ENCODE measurements around the gene GMDS.

GMDS gene

GRCh38 chr6:1832844-1833787 is 412.3 kb downstream of the GMDS start:
- Mint-ChIP-seq H3K27ac (ENCODE audit: low read depth) (no peak overlapping the region), H3K27me3 (no peaks in the 10 kb centered on the region)
- no peak for DNase-seq (ENCODE audit: low spot score in 2 of 2)

GRCh38 chr6:1832358-1832757 is 413.0 kb downstream of the GMDS start:
- no peak for ATAC-seq (replicated peaks; ENCODE audit: extremely low read depth, poor library complexity, severe bottlenecking)
- no peaks in the 10 kb centered on the region for H3K4me1 Mint-ChIP-seq
- H3K27ac Mint-ChIP-seq (ENCODE audit: low read depth) = no peak overlapping the region
- H3K36me3 Mint-ChIP-seq (ENCODE audit: insufficient read depth) = peaks cover 3% of the 10 kb centered on the region
- H3K9me3 Mint-ChIP-seq = peaks cover 15% of the 10 kb centered on the region
- no peak for DNase-seq (ENCODE audit: low spot score in 2 of 2)
- H3K27me3 Mint-ChIP-seq = no peaks in the 10 kb centered on the region
- H3K4me3 Mint-ChIP-seq = no peak overlapping the region

More at GRCh38 chr6:1832844-1833787, 412.3 kb downstream of the GMDS start:
- Mint-ChIP-seq H3K9me3 (peaks cover 8% of the 10 kb centered on the region), H3K36me3 (ENCODE audit: insufficient read depth) (peaks cover 4% of the 10 kb centered on the region), H3K4me1 (no peaks in the 10 kb centered on the region), H3K4me3 (no peak overlapping the region)
- ATAC-seq (replicated peaks; ENCODE audit: extremely low read depth, poor library complexity, severe bottlenecking) = no peak

- Mint-ChIP-seq H3K36me3 (ENCODE audit: insufficient read depth) (peaks cover 4% of the 10 kb centered on the region), H3K27me3 (no peaks in the 10 kb centered on the region), H3K27ac (ENCODE audit: low read depth) (no peak overlapping the region), H3K9me3 (peaks cover 15% of the 10 kb centered on the region), H3K4me1 (no peaks in the 10 kb centered on the region), H3K4me3 (no peak overlapping the region)
- ATAC-seq (replicated peaks; ENCODE audit: extremely low read depth, poor library complexity, severe bottlenecking) (no peak), DNase-seq (ENCODE audit: low spot score in 2 of 2) (no peak)
Observed at GRCh38 chr6:1827984-1828793, 417.2 kb downstream of the GMDS start.

GRCh38 chr6:1825926-1826325 is 419.5 kb downstream of the GMDS start:
- H3K36me3 Mint-ChIP-seq (ENCODE audit: insufficient read depth) = peaks cover 1% of the 10 kb centered on the region
- H3K27ac Mint-ChIP-seq (ENCODE audit: low read depth) = no peak overlapping the region
- no peaks in the 10 kb centered on the region for H3K4me1 Mint-ChIP-seq
- ATAC-seq (replicated peaks; ENCODE audit: extremely low read depth, poor library complexity, severe bottlenecking) (no peak), DNase-seq (ENCODE audit: low spot score in 2 of 2) (no peak)
- no peaks in the 10 kb centered on the region for H3K27me3 Mint-ChIP-seq
- H3K4me3 Mint-ChIP-seq = no peak overlapping the region
- peaks cover 15% of the 10 kb centered on the region for H3K9me3 Mint-ChIP-seq

GRCh38 chr6:1825277-1825676 is 420.1 kb downstream of the GMDS start:
- no peak for ATAC-seq (replicated peaks; ENCODE audit: extremely low read depth, poor library complexity, severe bottlenecking)
- Mint-ChIP-seq H3K4me3 (no peak overlapping the region), H3K4me1 (no peaks in the 10 kb centered on the region), H3K27ac (ENCODE audit: low read depth) (no peak overlapping the region), H3K36me3 (ENCODE audit: insufficient read depth) (peaks cover 1% of the 10 kb centered on the region), H3K27me3 (no peaks in the 10 kb centered on the region), H3K9me3 (peaks cover 15% of the 10 kb centered on the region)
- no peak for DNase-seq (ENCODE audit: low spot score in 2 of 2)

- DNase-seq (ENCODE audit: low spot score in 2 of 2) (no peak), ATAC-seq (replicated peaks; ENCODE audit: extremely low read depth, poor library complexity, severe bottlenecking) (no peak)
- no peaks in the 10 kb centered on the region for H3K27me3 Mint-ChIP-seq
- H3K36me3 Mint-ChIP-seq (ENCODE audit: insufficient read depth) = peaks cover 2% of the 10 kb centered on the region
- H3K9me3 Mint-ChIP-seq = no peaks in the 10 kb centered on the region
- H3K4me1 Mint-ChIP-seq = no peaks in the 10 kb centered on the region
- H3K4me3 Mint-ChIP-seq = no peak overlapping the region
- H3K27ac Mint-ChIP-seq (ENCODE audit: low read depth) = no peak overlapping the region
Observed at GRCh38 chr6:1821513-1822183, 423.8 kb downstream of the GMDS start.

GRCh38 chr6:1821164-1821512 is 424.3 kb downstream of the GMDS start:
- Mint-ChIP-seq H3K4me1 (no peaks in the 10 kb centered on the region), H3K36me3 (ENCODE audit: insufficient read depth) (peaks cover 3% of the 10 kb centered on the region), H3K27me3 (no peaks in the 10 kb centered on the region), H3K27ac (ENCODE audit: low read depth) (no peak overlapping the region), H3K4me3 (no peak overlapping the region), H3K9me3 (no peaks in the 10 kb centered on the region)
- DNase-seq (ENCODE audit: low spot score in 2 of 2) (no peak), ATAC-seq (replicated peaks; ENCODE audit: extremely low read depth, poor library complexity, severe bottlenecking) (no peak)

- Mint-ChIP-seq H3K36me3 (ENCODE audit: insufficient read depth) (peaks cover 3% of the 10 kb centered on the region), H3K27me3 (no peaks in the 10 kb centered on the region), H3K4me1 (no peaks in the 10 kb centered on the region), H3K9me3 (no peaks in the 10 kb centered on the region), H3K27ac (ENCODE audit: low read depth) (no peak overlapping the region), H3K4me3 (no peak overlapping the region)
- no peak for DNase-seq (ENCODE audit: low spot score in 2 of 2)
- no peak for ATAC-seq (replicated peaks; ENCODE audit: extremely low read depth, poor library complexity, severe bottlenecking)
Observed at GRCh38 chr6:1820714-1821113, 424.7 kb downstream of the GMDS start.

GRCh38 chr6:1820165-1820564 is 425.2 kb downstream of the GMDS start:
- DNase-seq (ENCODE audit: low spot score in 2 of 2) = no peak
- no peaks in the 10 kb centered on the region for H3K27me3 Mint-ChIP-seq
- H3K9me3 Mint-ChIP-seq = no peaks in the 10 kb centered on the region

GRCh38 chr6:1819007-1819406 is 426.4 kb downstream of the GMDS start:
- peaks cover 2% of the 10 kb centered on the region for H3K36me3 Mint-ChIP-seq (ENCODE audit: insufficient read depth)
- no peaks in the 10 kb centered on the region for H3K27me3 Mint-ChIP-seq
- H3K27ac Mint-ChIP-seq (ENCODE audit: low read depth) = no peak overlapping the region
- no peak overlapping the region for H3K4me3 Mint-ChIP-seq
- no peaks in the 10 kb centered on the region for H3K9me3 Mint-ChIP-seq
- no peaks in the 10 kb centered on the region for H3K4me1 Mint-ChIP-seq
- ATAC-seq (replicated peaks; ENCODE audit: extremely low read depth, poor library complexity, severe bottlenecking) = no peak
- DNase-seq (ENCODE audit: low spot score in 2 of 2) = no peak

More at GRCh38 chr6:1820165-1820564, 425.2 kb downstream of the GMDS start:
- Mint-ChIP-seq H3K4me3 (no peak overlapping the region), H3K4me1 (no peaks in the 10 kb centered on the region), H3K27ac (ENCODE audit: low read depth) (no peak overlapping the region), H3K36me3 (ENCODE audit: insufficient read depth) (peaks cover 3% of the 10 kb centered on the region)
- no peak for ATAC-seq (replicated peaks; ENCODE audit: extremely low read depth, poor library complexity, severe bottlenecking)

- ATAC-seq (replicated peaks; ENCODE audit: extremely low read depth, poor library complexity, severe bottlenecking) (no peak), DNase-seq (ENCODE audit: low spot score in 2 of 2) (no peak)
- H3K36me3 Mint-ChIP-seq (ENCODE audit: insufficient read depth) = peaks cover 2% of the 10 kb centered on the region
Observed at GRCh38 chr6:1817033-1817761, 428.2 kb downstream of the GMDS start.

GRCh38 chr6:1815827-1816452 is 429.5 kb downstream of the GMDS start:
- no peak overlapping the region for H3K4me3 Mint-ChIP-seq
- no peak for ATAC-seq (replicated peaks; ENCODE audit: extremely low read depth, poor library complexity, severe bottlenecking)
- H3K9me3 Mint-ChIP-seq = no peaks in the 10 kb centered on the region
- no peak overlapping the region for H3K27ac Mint-ChIP-seq (ENCODE audit: low read depth)
- DNase-seq (ENCODE audit: low spot score in 2 of 2) = no peak
- H3K36me3 Mint-ChIP-seq (ENCODE audit: insufficient read depth) = peaks cover 2% of the 10 kb centered on the region
- no peaks in the 10 kb centered on the region for H3K4me1 Mint-ChIP-seq
- H3K27me3 Mint-ChIP-seq = no peaks in the 10 kb centered on the region

More at GRCh38 chr6:1817033-1817761, 428.2 kb downstream of the GMDS start:
- Mint-ChIP-seq H3K4me3 (no peak overlapping the region), H3K27me3 (no peaks in the 10 kb centered on the region), H3K9me3 (no peaks in the 10 kb centered on the region), H3K27ac (ENCODE audit: low read depth) (no peak overlapping the region), H3K4me1 (no peaks in the 10 kb centered on the region)
